A673 (cell line): Measurements from ENCODE around the gene PHF12.

Source experiments
- CTCF ChIP-seq: fragments of 300-800, 200-600 bp; sonication (generic); conservative IDR thresholded peaks from 2 replicates; pipeline ENCODE4 v1.5.1; 2017; ENCODE audit warnings: low read depth, mild to moderate bottlenecking, antibody characterized with exemption, low read length, moderate library complexity, mixed read lengths
- EZH2 ChIP-seq: fragments of 200-600 bp; sonication (generic); IDR thresholded peaks from 2 replicates; pipeline ENCODE4 v1.6.1; 2017; ENCODE audit warnings: borderline replicate concordance, low read depth, mild to moderate bottlenecking, mixed read lengths, antibody characterized with exemption, low read length; ENCODE audit not compliant: poor library complexity, severe bottlenecking

GRCh38 chr17:28935744-28936460 lies 15.4 kb downstream of the PHF12 start:
- TF ChIP-seq CTCF (no peak), EZH2 (no peak)
